ENCODE measurements around the gene ATCAY.
"Not testable (repeated sequence)": the region's sequence is repeated elsewhere in the genome, so short reads cannot be mapped to it uniquely, and the experiment has no call there.

The ATCAY gene

GRCh38 chr19:3950871-3951861, 70.7 kb downstream of the ATCAY start:
- no peaks in the 10 kb centered on the region for H3K27me3 ChIP-seq (replicated peaks)
- no peak overlapping the region for H3K4me3 ChIP-seq (ENCODE audit: low read depth, low read length)
- H3K36me3 ChIP-seq (replicated peaks) = peaks cover 8% of the 10 kb centered on the region
- no peak overlapping the region for H3K27ac ChIP-seq
- no peak for DNase-seq
- no peak for TF ChIP-seq CTCF (IDR thresholded peaks at IDR 0.05; ENCODE audit: low read depth, low read length, missing control alignments)
- in situ Hi-C loops (cut with HindIII; ENCODE audit: low pct_ligation_motif_present, low sequenced_read_pairs) = no loop called here

GRCh38 chr19:3952755-3953276, 72.3 kb downstream of the ATCAY start:
- DNase-seq; H3K27me3 ChIP-seq (replicated peaks); H3K27ac ChIP-seq; H3K4me3 ChIP-seq (ENCODE audit: low read depth, low read length); in situ Hi-C loops (cut with HindIII; ENCODE audit: low pct_ligation_motif_present, low sequenced_read_pairs): not testable (repeated sequence)
- H3K36me3 ChIP-seq (replicated peaks) = peaks cover 20% of the 10 kb centered on the region

- H3K27me3 ChIP-seq (replicated peaks) = no peaks in the 10 kb centered on the region
- DNase-seq = no peak
- in situ Hi-C loops (cut with HindIII; ENCODE audit: low pct_ligation_motif_present, low sequenced_read_pairs) = no loop called here
These were observed 73.6 kb downstream of the ATCAY start for GRCh38 chr19:3954107-3954506.

GRCh38 chr19:3955276-3955675, 74.8 kb downstream of the ATCAY start:
- H3K27ac ChIP-seq; in situ Hi-C loops (cut with HindIII; ENCODE audit: low pct_ligation_motif_present, low sequenced_read_pairs); H3K4me3 ChIP-seq (ENCODE audit: low read depth, low read length); H3K27me3 ChIP-seq (replicated peaks); DNase-seq: not testable (repeated sequence)
- H3K36me3 ChIP-seq (replicated peaks) = peaks cover 42% of the 10 kb centered on the region

More at GRCh38 chr19:3954107-3954506, 73.6 kb downstream of the ATCAY start:
- H3K4me3 ChIP-seq (ENCODE audit: low read depth, low read length) = no peak overlapping the region
- H3K27ac ChIP-seq = no peak overlapping the region
- H3K36me3 ChIP-seq (replicated peaks) = peaks cover 30% of the 10 kb centered on the region
- no peak for TF ChIP-seq CTCF (IDR thresholded peaks at IDR 0.05; ENCODE audit: low read depth, low read length, missing control alignments)

- no peak overlapping the region for H3K4me3 ChIP-seq (ENCODE audit: low read depth, low read length)
- no peak overlapping the region for H3K27ac ChIP-seq
- in situ Hi-C loops (cut with HindIII; ENCODE audit: low pct_ligation_motif_present, low sequenced_read_pairs) = no loop called here
- no peaks in the 10 kb centered on the region for H3K27me3 ChIP-seq (replicated peaks)
- DNase-seq = no peak
- TF ChIP-seq CTCF (IDR thresholded peaks at IDR 0.05; ENCODE audit: low read depth, low read length, missing control alignments) = no peak
- H3K36me3 ChIP-seq (replicated peaks) = peaks cover 46% of the 10 kb centered on the region
These were observed 75.2 kb downstream of the ATCAY start for GRCh38 chr19:3955688-3956087.

GRCh38 chr19:3958836-3959765, 78.6 kb downstream of the ATCAY start:
- TF ChIP-seq CTCF (IDR thresholded peaks at IDR 0.05; ENCODE audit: low read depth, low read length, missing control alignments) = no peak
- Histone ChIP-seq H3K27ac (no peak overlapping the region), H3K27me3 (replicated peaks) (no peaks in the 10 kb centered on the region), H3K4me3 (ENCODE audit: low read depth, low read length) (no peak overlapping the region), H3K36me3 (replicated peaks) (peaks cover 79% of the 10 kb centered on the region)
- in situ Hi-C loops (cut with HindIII; ENCODE audit: low pct_ligation_motif_present, low sequenced_read_pairs) = no loop called here
- DNase-seq = no peak
